Measurements from ENCODE around the gene TP53I13.
A peak's percentile ranks its signal among the peaks of the same experiment; 100 is the strongest.

TP53I13 gene

DNA sequence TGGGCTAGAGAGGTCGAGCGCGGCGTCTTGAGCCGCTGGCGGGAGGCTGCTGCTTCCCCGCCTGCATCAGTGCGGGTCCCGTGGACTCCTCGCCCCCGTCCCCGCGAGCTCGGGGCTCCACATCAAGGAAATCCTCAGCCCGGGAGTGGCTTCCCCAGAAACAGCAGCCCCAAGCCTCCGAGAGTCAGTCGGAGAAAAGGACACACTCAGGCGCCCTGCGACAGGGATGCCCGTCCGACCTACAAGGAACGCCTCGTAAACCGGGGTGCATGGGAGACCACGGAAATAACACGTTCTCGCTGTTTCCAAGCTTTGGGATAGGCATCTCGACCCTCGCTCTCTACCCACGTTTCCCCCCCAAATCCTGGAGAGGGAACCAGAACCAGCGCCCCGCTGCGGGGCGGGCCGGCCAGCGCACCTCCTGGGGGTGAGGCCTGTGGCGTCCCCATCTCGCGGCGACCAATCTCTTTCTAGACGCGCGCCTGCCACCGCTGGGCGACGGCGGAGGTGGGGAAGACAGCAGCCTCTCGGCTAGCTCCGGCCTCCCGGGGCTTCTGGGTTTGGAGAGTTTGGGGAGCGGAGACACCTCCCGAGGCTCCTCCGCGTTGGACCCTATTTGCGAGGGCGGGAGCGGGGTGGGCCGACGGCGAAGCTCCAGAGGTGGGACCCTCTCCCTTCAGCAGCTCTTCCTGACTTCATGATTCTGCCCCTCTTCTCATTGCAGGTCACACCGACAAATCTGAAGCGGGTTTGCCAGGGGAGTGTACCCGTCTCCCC, 759 bp upstream of the TP53I13 start:
- peak overlapping the region; percentile 73 for H3K27ac ChIP-seq
- TF ChIP-seq, protein P1, sequence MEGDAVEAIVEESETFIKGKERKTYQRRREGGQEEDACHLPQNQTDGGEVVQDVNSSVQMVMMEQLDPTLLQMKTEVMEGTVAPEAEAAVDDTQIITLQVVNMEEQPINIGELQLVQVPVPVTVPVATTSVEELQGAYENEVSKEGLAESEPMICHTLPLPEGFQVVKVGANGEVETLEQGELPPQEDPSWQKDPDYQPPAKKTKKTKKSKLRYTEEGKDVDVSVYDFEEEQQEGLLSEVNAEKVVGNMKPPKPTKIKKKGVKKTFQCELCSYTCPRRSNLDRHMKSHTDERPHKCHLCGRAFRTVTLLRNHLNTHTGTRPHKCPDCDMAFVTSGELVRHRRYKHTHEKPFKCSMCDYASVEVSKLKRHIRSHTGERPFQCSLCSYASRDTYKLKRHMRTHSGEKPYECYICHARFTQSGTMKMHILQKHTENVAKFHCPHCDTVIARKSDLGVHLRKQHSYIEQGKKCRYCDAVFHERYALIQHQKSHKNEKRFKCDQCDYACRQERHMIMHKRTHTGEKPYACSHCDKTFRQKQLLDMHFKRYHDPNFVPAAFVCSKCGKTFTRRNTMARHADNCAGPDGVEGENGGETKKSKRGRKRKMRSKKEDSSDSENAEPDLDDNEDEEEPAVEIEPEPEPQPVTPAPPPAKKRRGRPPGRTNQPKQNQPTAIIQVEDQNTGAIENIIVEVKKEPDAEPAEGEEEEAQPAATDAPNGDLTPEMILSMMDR (conservative IDR thresholded peaks at IDR 0.05) = peak; percentile 58
- no peak for TF ChIP-seq ZFX (IDR thresholded peaks at IDR 0.05)

DNA sequence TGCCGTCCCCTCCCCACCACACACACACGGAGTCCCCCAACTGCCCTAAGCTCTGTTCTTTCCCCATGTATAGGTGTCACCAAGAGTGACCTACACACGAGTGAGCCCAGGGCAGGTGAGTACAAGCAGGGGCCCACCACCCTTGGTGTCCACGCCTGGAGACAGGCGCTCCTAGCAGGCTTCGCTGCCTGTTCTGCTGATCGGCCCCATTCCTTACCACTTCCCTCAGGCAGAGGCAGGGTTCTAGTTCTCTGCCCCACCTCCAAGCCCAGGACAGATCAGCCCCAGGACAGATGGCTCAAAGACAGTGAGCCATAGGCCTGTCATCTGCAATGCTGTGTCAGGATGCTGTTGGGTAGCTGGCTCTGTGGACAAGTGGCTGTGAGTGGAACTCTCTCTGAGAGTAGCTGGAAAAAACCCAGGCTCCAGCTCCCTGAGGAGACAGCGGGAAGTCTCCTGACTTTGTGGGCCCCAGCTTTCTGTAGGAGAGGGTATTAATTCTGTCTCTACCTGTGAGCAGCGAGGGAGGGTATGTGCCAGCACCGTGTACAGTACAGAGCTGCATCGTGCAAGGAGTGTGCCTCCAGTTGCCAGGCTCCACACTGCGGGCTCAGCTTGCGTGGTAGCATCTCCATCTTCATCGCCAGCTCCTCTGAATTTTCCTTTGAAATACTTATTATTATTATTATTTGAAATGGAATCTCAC, 897 bp downstream of the TP53I13 start:
- H3K27ac ChIP-seq = peak overlapping the region; percentile 73
- TF ChIP-seq ZFX (IDR thresholded peaks at IDR 0.05) = no peak
- TF ChIP-seq, protein P1 (conservative IDR thresholded peaks at IDR 0.05) = no peak

DNA sequence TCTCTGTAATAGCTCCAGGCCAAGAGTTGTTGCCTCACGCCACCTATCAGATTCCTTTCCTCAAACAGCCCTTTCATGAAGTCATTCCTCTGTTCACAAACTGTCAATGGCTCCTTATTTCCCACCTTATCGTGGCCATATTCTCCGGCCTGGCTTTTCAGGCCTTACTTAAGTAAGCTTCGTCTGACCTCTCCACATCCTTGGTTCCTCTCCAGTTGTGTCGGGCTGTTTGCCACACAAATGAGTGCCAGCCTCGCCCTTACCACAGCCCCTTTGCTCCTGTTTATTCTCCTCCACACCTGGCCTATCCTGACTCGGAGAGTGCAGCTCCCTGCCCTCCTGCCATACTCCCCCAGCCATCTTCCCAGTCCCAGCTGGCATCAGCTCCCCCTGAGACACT, 2.0 kb downstream of the TP53I13 start:
- no peak for TF ChIP-seq ZFX (IDR thresholded peaks at IDR 0.05)
- no peak overlapping the region for H3K27ac ChIP-seq

DNA sequence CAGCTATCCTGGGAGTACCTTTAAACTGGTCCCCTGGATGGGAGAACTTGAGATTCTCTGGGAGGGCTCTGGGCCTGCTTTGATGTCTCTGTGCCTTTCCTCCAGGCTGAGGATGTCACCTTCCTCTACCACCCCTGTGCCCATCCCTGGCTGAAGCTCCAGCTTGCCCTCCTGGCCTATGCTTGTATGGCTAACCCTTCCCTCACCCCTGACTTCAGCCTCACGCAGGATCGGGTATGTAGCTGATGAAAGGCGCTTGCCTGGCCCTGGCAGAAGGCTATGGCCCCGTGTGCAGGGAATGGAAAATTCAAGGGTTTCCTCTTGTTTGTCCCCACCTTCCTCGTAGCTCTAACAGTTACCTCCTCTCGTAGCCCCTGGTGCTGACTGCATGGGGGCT, 3.0 kb downstream of the TP53I13 start:
- no peak for TF ChIP-seq ZFX (IDR thresholded peaks at IDR 0.05)
- TF ChIP-seq, protein P1 (conservative IDR thresholded peaks at IDR 0.05) = no peak
- H3K27ac ChIP-seq = no peak overlapping the region

DNA sequence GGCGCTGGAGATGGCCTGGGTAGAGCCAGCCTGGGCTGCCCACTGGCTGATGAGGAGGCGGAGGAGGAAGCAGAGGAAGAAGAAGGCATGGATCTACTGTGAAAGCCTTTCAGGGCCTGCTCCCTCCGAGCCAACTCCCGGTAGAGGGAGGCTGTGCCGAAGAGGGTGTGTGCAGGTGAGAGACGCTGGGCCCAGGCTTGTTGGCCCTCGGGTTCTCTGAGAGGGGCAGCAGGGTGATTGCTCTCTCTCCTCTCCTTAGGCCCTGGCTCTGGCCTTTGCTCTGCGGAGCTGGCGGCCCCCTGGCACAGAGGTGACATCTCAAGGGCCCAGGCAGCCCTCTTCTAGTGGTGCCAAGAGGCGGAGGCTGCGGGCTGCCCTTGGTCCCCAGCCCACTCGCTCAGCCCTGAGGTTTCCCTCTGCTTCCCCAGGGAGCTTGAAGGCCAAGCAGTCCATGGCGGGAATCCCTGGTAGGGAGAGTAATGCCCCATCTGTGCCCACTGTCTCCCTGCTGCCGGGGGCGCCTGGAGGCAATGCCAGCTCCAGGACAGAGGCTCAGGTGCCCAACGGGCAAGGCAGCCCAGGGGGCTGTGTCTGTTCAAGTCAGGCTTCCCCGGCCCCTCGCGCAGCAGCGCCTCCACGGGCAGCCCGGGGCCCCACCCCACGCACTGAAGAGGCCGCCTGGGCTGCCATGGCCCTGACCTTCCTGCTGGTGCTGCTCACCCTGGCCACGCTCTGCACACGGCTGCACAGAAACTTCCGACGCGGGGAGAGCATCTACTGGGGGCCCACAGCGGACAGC, 3.6 kb downstream of the TP53I13 start:
- TF ChIP-seq ZFX (IDR thresholded peaks at IDR 0.05) = no peak
- TF ChIP-seq, protein P1 (conservative IDR thresholded peaks at IDR 0.05) = no peak
- H3K27ac ChIP-seq = no peak overlapping the region

DNA sequence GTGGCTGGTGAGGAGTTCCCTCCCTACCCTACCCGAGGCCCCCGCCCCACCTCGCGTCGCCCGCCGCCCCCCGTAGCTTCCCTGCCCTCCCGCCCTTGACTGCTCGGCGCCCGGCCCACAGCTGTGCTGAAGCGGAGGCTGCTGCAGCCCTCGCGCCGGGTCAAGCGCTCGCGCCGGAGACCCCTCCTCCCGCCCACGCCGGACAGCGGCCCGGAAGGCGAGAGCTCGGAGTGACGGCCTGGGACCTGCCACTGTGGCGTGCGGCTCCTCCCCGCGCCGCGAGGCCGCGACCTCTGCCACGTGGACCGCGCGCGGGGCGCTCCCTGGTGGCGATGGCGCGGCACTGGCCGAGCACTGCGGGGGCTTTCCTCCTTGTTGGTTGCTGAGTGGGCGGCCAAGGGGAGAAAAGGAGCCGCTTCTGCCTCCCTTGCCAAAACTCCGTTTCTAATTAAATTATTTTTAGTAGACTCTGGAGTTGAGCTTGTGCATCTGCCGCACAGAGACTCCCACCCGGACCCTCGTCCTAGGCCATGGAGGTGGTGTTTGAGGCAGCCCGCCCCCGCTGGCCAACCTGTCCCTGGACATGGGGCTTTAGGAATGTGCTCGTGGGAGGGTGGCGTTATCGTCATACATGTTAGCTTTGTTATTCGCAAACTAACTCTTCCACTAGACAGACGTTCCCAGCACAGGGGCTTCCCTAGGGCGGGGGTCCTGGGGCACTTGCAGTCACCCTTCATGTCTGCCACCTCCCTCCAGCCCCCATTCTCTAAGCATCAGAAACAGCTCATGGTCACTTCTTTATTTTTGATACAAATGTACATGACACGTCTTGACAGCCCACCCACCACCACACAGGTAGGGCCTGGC, 4.4 kb downstream of the TP53I13 start:
- H3K27ac ChIP-seq = no peak overlapping the region
- TF ChIP-seq, protein P1 (conservative IDR thresholded peaks at IDR 0.05) = no peak; the same call in 1 of the 2 replicates
- no peak for TF ChIP-seq ZFX (IDR thresholded peaks at IDR 0.05)

DNA sequence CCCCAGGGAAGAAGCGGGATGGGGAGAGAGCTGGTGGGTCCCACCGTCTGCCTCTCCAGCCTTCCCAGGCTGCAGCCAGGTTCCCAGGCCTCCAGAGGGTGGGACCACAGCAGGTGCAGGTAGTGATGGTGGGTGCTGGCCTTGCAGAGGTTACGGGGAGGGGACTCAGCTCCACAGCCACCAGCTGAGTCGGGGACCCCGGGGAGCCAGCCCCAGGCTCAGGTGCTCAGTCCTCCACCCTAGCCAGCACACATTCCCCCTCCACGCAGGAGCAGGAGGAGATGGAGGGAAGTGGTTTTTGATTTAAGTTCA, 5.0 kb downstream of the TP53I13 start:
- no peak for TF ChIP-seq ZFX (IDR thresholded peaks at IDR 0.05)
- H3K27ac ChIP-seq = no peak overlapping the region

Measured in C4-2B (cell line).